Glomerular visceral epithelial cell (primary cell): Measurements from ENCODE around the gene PRB2.
"Not testable (repeated sequence)": the region's sequence is repeated elsewhere in the genome, so short reads cannot be mapped to it uniquely, and the experiment has no call there.

Experiments used
- DNase-seq: peaks from one replicate; pipeline ENCODE4 v3.0.0-alpha.2; 2016; ENCODE audit errors: extremely low spot score

Gene PRB2

DNA sequence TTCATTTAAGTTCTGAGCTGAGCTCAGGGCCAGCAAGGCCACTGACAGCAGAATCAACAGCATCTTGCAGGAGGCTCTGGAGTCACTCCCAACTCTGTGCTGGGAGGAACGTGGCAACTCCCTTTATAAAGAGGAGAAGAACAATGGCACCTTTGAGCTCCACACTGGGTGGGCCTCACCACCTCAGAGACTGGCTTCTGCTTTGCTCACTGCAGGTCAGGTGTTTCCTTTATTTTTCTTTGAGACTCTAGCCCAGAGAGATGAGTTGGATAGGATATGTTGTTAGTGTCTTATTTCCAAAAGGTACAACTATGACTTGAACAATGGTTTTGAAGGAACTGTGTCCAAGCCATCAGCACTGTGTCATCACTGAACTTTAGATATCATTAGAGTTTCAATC lies at the start of gene PRB2:
Gene PRB2, minus strand, starts transcription at position 101 of the 400 bp plus-strand sequence. Its CDS starts 38 bp downstream, at position 63.
- not testable (repeated sequence) for DNase-seq

DNA sequence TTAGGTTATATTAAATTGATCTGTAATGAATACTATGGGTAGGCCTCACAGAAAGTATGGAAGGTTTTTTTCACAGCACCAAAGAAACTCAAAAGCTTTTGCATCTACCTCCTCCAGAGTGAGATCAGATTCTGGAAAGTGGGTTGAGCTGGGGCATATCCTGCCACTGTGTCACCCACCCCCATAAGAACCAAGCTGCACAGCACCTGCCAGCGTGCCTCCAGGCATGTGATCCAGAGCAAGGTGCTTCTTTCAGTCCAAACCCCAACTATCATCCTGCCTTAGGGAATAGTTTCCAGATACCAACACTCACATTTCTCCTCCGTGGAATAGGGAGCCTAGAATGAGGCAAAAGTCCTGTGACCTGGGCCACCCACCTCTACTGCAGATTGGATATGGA lies 42.6 kb upstream of the PRB2 start:
- DNase-seq, result no peak

GRCh38 chr12:11433664-11434063 lies 38.3 kb upstream of the PRB2 start:
- no peak for DNase-seq

DNA sequence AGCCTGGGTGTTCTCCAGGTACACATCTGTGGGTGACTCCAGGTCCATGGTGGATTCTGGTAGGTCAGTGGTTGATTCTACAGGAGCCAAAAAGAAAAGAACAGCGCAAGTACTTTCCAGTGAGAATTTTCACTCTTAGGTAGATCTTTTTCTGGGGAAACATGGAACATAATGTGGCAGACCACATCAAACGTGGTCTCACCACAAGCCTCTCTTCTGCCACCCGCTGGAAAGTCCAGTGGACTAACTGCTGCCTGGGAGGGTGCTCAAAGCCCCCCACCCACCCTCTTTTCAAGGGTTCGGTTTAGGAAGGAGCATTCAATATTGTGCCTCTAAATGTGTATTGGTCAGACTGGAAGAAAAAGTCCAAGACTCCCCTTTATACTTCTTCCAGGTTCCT lies 36.1 kb upstream of the PRB2 start:
- no peak for DNase-seq

GRCh38 chr12:11427341-11427740 lies 32.0 kb upstream of the PRB2 start:
- no peak for DNase-seq

- no peak for DNase-seq
These were observed 17.4 kb upstream of the PRB2 start for GRCh38 chr12:11412731-11413130.

DNA sequence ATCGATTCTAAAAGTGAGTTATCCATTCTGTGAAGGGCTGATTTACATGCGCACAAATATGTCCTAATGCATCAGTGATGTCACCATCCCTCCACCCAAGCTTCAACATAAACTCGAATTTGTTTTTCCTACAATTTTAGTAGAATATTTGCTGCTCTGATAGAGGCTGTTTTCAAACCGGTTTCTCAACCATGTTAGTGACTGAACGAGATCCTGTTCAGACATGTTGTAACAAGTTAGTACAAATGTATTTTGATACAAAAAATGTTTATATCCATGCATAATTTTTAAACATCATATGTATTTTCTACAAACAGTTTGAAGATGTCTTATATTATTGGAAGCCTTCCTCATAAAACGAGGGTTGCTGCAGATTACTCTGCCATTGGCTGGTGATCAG lies 12.7 kb upstream of the PRB2 start:
- no peak for DNase-seq

DNA sequence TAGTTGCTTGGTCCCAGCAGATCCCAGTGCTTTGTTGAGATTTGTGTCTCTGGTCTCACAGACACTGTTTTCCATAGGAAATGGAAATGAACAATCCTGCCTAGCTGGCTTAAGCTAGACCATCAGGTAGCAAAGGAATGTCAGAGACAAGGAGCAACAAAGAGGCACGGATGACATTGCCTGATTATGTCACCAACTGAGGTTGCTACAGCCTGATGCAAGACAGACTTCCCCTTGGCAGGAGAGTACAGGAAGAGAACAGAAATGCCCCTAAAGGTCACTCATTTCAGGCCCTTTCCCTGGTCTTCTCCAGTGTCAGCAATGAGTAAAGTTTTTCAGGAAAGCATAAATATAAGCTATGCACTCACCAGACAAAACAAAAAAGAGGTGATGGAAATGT lies 2.0 kb upstream of the PRB2 start:
- no peak for DNase-seq

DNA sequence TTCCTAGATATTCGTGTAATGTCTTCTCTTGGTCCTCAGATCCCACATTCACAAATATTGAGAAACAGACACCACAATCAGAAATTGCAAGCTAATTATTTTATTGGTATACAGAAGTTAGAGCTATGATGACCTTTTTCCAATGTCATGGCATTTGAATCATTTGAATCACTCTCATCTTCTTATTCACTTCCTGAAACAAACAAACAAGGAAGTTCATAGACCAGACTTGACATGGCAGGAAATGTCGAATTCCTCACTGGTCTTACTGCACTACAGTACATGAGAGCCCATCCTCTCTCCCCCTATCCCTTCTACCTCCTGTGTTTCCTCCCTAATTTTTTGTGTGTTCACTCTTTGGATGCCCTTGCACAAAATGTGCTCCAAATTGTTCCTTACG lies 3.9 kb downstream of the PRB2 start:
- not testable (repeated sequence) for DNase-seq

GRCh38 chr12:11377420-11377819 lies 17.9 kb downstream of the PRB2 start:
- DNase-seq, result not testable (repeated sequence)

DNA sequence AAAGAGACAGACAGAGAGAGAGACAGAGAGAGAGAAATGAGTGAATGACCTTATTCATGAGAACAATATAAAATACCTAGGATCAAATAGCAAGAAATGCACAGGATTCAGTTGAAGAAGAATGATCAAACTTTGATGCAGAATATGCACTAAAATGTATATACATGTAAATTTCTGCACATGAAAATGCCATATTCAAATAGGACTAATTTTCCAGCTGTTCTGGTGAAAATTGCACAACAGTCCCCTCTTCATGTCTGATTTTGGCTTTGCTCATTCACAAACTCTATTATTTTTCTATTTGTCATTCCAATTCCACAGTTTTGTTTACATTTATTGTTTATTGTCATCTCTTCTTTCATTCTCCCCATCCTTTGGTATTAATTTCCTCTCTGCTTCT lies 34.2 kb downstream of the PRB2 start:
- DNase-seq, result no peak

- not testable (repeated sequence) for DNase-seq
These were observed 35.0 kb downstream of the PRB2 start for GRCh38 chr12:11360205-11360883.

GRCh38 chr12:11351736-11352135 lies 43.6 kb downstream of the PRB2 start:
- not testable (repeated sequence) for DNase-seq

DNA sequence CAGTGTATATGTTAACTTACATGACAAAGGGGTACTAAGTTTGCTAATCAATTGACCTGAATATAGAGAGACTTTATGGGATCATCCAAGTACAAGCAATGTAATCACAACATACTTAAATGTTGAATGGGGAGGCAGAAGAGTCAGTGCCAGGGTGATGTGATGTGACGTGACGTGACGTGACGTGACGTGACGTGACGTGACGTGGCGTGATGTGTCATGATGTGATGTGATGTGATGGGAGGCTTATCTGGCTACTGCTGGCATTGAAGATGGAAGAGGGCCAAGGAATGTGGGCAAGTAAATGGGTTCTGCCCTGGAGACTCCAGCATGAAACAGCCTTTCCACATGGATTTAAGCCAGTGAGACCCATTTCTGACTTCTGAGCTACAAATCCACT lies 46.9 kb downstream of the PRB2 start:
- DNase-seq, result no peak

DNA sequence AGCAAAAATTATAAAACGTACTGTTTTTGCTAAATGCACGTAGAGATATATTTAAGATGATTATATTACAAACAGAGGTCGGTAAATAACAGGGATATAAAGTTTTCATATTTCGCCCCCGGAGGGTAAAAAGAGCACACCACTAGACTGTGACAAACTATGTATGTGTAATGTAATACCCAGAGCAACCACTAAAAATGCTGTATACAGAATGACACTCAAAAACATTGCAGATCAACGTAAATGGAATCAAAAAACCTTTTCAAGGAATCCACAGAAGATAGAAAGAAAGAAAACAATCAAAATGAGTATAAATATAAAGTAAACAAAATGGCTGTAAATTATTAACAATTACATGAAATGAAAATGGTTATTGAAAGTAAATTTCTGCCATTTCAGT lies 47.6 kb downstream of the PRB2 start:
- no peak for DNase-seq

- DNase-seq, result no peak
These were observed 50.9 kb downstream of the PRB2 start for GRCh38 chr12:11344500-11344899.
